MM.1S (cell line): ENCODE results near the gene IFITM1.
"Not testable (repeated sequence)": the region's sequence is repeated elsewhere in the genome, so short reads cannot be mapped to it uniquely, and the experiment has no call there.

ENCODE experiments used
- DNase-seq: peaks from one replicate; pipeline ENCODE4 v3.0.0-alpha.2; 2015
- H2AFZ ChIP-seq: fragments of 300-600 bp; sonication (generic); 2 replicates; pipeline ENCODE4 v1.6.0; 2016; ENCODE audit warnings: antibody characterized with exemption, low read length
- H3F3A ChIP-seq: fragments of 300-600 bp; sonication (generic); 2 replicates; pipeline ENCODE4 v1.6.1; 2016; ENCODE audit warnings: mild to moderate bottlenecking, antibody characterized with exemption, low read length, moderate library complexity, mixed read lengths; ENCODE audit not compliant: insufficient read depth
- H3K27ac ChIP-seq: fragments of 300-600 bp; sonication (generic); 2 replicates; pipeline ENCODE4 v1.5.1; 2016; ENCODE audit warnings: mild to moderate bottlenecking, low read length
- H3K27me3 ChIP-seq: fragments of 300-600 bp; sonication (generic); replicated peaks from 2 replicates; pipeline ENCODE4 v1.6.0; 2016; ENCODE audit warnings: low read length; ENCODE audit not compliant: insufficient read depth
- H3K36me3 ChIP-seq: fragments of 300-600 bp; sonication (generic); replicated peaks from 2 replicates; pipeline ENCODE4 v1.6.1; 2016; ENCODE audit warnings: mild to moderate bottlenecking, low read length, mixed read lengths; ENCODE audit not compliant: insufficient read depth
- H3K4me1 ChIP-seq: fragments of 300-600 bp; sonication (generic); 2 replicates; pipeline ENCODE4 v1.6.1; 2016; ENCODE audit warnings: low read length, mixed read lengths
- H3K4me2 ChIP-seq: fragments of 300-600 bp; sonication (generic); 2 replicates; pipeline ENCODE4 v1.6.0; 2016; ENCODE audit warnings: low read depth, low read length
- H3K4me3 ChIP-seq: fragments of 300-600 bp; sonication (generic); 2 replicates; pipeline ENCODE4 v1.5.1; 2016; ENCODE audit warnings: low read length, mixed read lengths
- H3K79me2 ChIP-seq: fragments of 300-600 bp; sonication (generic); 2 replicates; pipeline ENCODE4 v1.6.1; 2016; ENCODE audit warnings: mixed run types, low read length, mixed read lengths
- H3K9ac ChIP-seq: fragments of 300-600 bp; sonication (generic); 2 replicates; pipeline ENCODE4 v1.6.1; 2016; ENCODE audit warnings: low read length, mixed read lengths
- H3K9me2 ChIP-seq: fragments of 300-600 bp; sonication (generic); replicated peaks from 2 replicates; pipeline ENCODE4 v1.6.1; 2016; ENCODE audit warnings: mild to moderate bottlenecking, low read length, mixed read lengths; ENCODE audit not compliant: insufficient read depth
- H3K9me3 ChIP-seq: fragments of 300-600 bp; sonication (generic); replicated peaks from 2 replicates; pipeline ENCODE4 v1.6.1; 2016; ENCODE audit warnings: mild to moderate bottlenecking, low read length, mixed read lengths; ENCODE audit not compliant: insufficient read depth
- H4K20me1 ChIP-seq: fragments of 300-600 bp; sonication (generic); 2 replicates; pipeline ENCODE4 v1.6.1; 2016; ENCODE audit warnings: mild to moderate bottlenecking, low read length, moderate library complexity, mixed read lengths; ENCODE audit not compliant: insufficient read depth
- EZH2 ChIP-seq: fragments of 300-600 bp; sonication (generic); optimal IDR thresholded peaks from 2 replicates; pipeline ENCODE3; 2017; ENCODE audit warnings: low read depth, mild to moderate bottlenecking, antibody characterized with exemption, low read length, mixed read lengths
- EZH2phosphoT487 ChIP-seq: fragments of 300-600 bp; sonication (generic); IDR thresholded peaks from 2 replicates; pipeline ENCODE4 v1.6.1; 2018; ENCODE audit warnings: antibody characterized with exemption, low read length
- TF ChIP-seq, protein P1 (sequence below): fragments of 300-600 bp; sonication (generic); IDR thresholded peaks from 2 replicates; pipeline ENCODE4 v1.5.1; 2016; ENCODE audit warnings: antibody characterized with exemption, low read length, mixed read lengths

The IFITM1 gene

DNA sequence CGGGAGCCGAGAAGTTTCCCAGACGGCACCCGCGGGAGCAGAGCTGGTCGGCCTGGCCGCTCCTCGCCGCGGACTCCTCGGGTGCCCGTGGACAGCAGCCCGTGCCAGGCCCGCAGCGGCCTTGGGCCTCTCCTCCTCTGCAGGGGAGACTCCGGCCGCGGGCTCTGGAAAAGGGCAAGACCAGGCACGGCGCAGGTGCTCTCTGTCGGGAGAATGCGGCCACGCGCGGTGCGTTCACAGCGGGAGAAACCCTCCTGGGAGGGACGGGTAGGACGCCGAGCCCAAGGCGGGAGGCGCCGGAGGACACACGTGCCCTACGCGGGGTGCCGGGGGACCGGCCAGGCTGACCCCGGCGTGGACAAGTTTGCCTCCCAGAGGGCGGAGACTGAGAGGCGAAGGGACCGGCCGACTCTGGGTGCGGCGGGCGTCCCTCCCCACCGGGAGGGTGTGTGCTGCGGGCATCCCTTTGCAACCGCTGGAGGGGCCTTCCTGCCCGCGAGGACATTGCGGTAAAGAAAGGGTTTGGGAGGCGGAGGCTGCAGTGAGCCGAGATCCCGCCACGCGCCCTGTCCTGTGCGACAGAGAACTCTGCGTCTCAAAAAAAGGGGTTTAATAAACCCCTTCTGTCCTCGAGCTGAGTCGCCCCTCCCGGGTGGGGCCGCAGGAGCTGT is 2.3 kb downstream of the IFITM1 start:
- H3K27me3 ChIP-seq, result peaks cover 60% of the 10 kb centered on the region
- no peak overlapping the region for H3K4me2 ChIP-seq
- no peaks in the 10 kb centered on the region for H3F3A ChIP-seq
- DNase-seq, result no peak
- no peak overlapping the region for H3K27ac ChIP-seq
- H3K4me3 ChIP-seq, result no peak overlapping the region
- H3K79me2 ChIP-seq, result no peaks in the 10 kb centered on the region
- TF ChIP-seq, protein P1, sequence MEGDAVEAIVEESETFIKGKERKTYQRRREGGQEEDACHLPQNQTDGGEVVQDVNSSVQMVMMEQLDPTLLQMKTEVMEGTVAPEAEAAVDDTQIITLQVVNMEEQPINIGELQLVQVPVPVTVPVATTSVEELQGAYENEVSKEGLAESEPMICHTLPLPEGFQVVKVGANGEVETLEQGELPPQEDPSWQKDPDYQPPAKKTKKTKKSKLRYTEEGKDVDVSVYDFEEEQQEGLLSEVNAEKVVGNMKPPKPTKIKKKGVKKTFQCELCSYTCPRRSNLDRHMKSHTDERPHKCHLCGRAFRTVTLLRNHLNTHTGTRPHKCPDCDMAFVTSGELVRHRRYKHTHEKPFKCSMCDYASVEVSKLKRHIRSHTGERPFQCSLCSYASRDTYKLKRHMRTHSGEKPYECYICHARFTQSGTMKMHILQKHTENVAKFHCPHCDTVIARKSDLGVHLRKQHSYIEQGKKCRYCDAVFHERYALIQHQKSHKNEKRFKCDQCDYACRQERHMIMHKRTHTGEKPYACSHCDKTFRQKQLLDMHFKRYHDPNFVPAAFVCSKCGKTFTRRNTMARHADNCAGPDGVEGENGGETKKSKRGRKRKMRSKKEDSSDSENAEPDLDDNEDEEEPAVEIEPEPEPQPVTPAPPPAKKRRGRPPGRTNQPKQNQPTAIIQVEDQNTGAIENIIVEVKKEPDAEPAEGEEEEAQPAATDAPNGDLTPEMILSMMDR, result no peak
- TF ChIP-seq EZH2 (no peak), EZH2phosphoT487 (no peak)
- peaks cover 14% of the 10 kb centered on the region for H3K4me1 ChIP-seq
- no peaks in the 10 kb centered on the region for H4K20me1 ChIP-seq
- H3K9me3 ChIP-seq, result no peaks in the 10 kb centered on the region
- H3K36me3 ChIP-seq, result no peaks in the 10 kb centered on the region
- H3K9me2 ChIP-seq, result no peaks in the 10 kb centered on the region
- H2AFZ ChIP-seq, result no peak overlapping the region
- no peak overlapping the region for H3K9ac ChIP-seq

- H3K36me3 ChIP-seq, result no peaks in the 10 kb centered on the region
- no peak overlapping the region for H3K4me2 ChIP-seq
- no peaks in the 10 kb centered on the region for H3K79me2 ChIP-seq
- no peaks in the 10 kb centered on the region for H3F3A ChIP-seq
- H4K20me1 ChIP-seq, result no peaks in the 10 kb centered on the region
- no peaks in the 10 kb centered on the region for H3K9me2 ChIP-seq
- no peak overlapping the region for H3K4me3 ChIP-seq
- H3K9me3 ChIP-seq, result no peaks in the 10 kb centered on the region
- no peak overlapping the region for H3K27ac ChIP-seq
- H3K4me1 ChIP-seq, result peaks cover 14% of the 10 kb centered on the region
- H3K27me3 ChIP-seq, result peaks cover 57% of the 10 kb centered on the region
- TF ChIP-seq EZH2, result no peak
- H2AFZ ChIP-seq, result no peak overlapping the region
- no peak overlapping the region for H3K9ac ChIP-seq
- no peak for DNase-seq
These were observed 3.1 kb downstream of the IFITM1 start for GRCh38 chr11:316891-317301.

DNA sequence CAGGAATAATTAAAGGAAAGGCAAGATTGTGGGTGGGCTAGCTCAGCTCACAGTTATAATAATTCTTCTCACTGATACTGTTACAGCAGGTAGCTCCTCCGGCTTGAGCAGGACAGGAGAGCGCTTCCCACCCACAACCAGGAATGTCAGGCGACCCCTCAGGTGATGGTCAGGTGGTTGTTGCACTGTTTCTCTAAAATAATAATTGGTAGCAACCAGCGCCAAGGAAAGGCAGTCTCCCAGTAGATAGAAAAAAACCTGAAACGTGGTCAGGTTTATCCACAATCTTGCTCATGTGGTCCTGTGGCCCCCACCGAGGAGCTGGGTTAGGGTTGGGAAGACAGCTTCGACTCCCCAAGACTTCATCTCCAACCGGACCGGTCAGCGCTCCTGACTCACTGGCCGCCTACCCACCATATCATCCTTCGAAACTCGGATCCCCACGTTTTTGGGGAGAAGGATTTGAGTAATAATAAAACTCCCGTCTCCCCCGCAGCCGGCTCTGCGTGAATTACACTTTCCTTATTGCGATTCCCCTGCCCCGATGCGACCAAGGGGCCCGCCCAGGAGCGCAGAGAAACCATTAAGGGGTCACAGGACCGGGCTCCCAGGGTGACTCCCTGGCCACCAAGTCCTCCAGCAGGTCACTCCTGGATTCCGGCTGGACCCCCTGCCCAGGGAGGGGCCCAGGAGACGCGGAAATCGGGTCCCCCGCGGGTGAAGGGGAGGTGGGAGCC is 4.0 kb downstream of the IFITM1 start:
- not testable (repeated sequence) for H3K79me2 ChIP-seq, H4K20me1 ChIP-seq, H3K27ac ChIP-seq, H3K9ac ChIP-seq, DNase-seq, H2AFZ ChIP-seq, H3K4me2 ChIP-seq, H3K4me3 ChIP-seq, H3K36me3 ChIP-seq, H3K9me3 ChIP-seq, H3K9me2 ChIP-seq, H3F3A ChIP-seq
- Histone ChIP-seq H3K4me1 (peaks cover 14% of the 10 kb centered on the region), H3K27me3 (peaks cover 47% of the 10 kb centered on the region)

DNA sequence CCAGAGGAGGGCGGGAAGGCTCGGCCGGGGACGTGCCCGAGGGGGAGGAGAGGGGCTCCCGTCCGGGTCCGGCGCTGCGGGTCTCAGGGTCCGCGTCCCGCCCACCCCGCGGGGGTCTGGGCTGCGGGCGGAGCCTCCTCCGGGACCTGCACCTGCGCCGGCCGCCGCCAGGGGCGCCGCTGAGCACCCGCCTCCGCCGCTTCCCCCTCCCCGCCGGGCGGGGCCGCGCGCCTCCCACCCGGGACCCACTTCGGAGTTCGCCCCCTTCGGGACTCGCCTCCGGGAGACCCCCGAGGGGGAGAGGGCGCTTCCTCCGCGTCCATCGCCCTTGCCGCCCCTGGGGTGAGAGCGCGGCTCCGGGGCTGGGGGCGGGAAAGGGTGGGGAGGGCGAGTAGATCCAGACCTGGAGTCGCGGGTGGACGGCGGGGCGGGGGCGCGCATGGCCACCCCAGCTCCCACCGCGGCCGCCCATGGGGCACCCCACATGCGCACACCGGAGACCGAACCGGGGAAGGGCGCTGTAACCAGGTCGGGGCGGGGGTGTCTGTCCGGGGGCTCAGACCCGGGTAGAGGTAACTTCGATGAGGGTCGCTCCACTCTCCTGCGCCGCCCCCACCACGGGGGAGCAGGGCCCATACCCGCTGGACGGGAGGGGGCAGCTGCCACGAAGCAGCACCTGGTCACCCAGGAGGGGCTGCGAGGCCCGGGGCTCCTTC is 4.7 kb downstream of the IFITM1 start:
- not testable (repeated sequence) for H3K4me3 ChIP-seq, H3K27ac ChIP-seq

DNA sequence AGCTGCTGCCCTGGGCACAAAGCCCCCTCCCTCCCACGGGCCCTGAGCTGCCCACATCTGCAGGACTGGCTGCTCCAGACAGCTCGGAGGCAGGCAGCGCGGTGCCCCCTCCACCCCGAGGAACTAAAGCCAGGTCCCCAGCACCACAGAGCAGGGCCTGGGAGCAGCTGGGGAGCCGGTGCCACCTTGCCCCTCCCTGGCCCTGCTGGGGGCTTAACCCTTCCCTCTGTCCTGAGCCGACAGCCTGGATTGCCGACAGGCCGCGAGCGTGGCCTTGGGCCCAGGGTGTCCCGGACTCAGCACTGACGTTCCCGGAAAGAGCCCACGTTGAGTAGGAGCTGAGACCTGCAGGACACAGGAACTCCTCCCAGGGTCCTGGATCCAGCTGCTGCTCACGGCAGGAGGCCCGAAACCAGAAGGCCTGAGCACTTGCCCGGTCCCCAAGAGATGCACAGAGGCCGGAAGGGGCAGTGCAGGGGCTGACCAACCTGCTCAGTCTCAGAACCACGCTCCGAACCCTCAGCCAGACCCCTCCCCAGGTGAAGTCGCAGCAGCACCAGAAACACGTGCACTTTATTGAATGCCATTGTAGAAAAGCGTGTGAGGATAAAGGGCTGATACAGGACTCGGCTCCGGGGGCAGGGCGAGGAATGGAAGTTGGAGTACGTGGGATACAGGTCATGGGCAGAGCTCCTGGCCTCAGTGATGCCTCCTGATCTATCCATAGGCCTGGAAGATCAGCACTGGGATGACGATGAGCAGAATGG is 5.5 kb downstream of the IFITM1 start:
- H2AFZ ChIP-seq, H3K36me3 ChIP-seq, H3K9me3 ChIP-seq, H3K4me2 ChIP-seq, H4K20me1 ChIP-seq, H3K27ac ChIP-seq, H3K4me1 ChIP-seq, H3K9ac ChIP-seq, H3F3A ChIP-seq, H3K79me2 ChIP-seq, DNase-seq, H3K4me3 ChIP-seq, H3K9me2 ChIP-seq: not testable (repeated sequence)
- H3K27me3 ChIP-seq, result peaks cover 54% of the 10 kb centered on the region

More for the DNA sequence above, 4.7 kb downstream of the IFITM1 start:
- H3K79me2 ChIP-seq, H3K4me1 ChIP-seq, H3K36me3 ChIP-seq, DNase-seq, H3K9me3 ChIP-seq, H3K4me2 ChIP-seq, H4K20me1 ChIP-seq, H3F3A ChIP-seq, H3K9me2 ChIP-seq, H3K9ac ChIP-seq, H2AFZ ChIP-seq: not testable (repeated sequence)
- H3K27me3 ChIP-seq, result peaks cover 47% of the 10 kb centered on the region

DNA sequence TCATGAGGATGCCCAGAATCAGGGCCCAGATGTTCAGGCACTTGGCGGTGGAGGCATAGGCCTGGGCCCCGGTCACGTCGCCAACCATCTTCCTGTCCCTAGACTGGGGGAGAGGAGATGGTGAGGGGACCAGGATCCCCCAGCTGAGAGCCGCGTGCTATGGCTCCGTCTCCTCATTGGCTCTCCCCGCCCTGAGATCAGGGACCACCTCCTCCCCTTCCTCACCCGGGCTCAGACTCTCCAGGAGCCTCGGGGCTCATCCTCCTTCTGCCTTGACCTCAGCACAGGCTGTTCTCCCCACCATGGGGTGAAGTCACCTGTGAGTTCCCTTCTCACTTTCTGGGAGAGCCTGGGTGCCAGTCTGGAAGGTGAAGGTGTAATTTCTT is 6.0 kb downstream of the IFITM1 start:
- not testable (repeated sequence) for H3K4me3 ChIP-seq, H4K20me1 ChIP-seq, H3F3A ChIP-seq, DNase-seq, H3K9ac ChIP-seq, H3K36me3 ChIP-seq, H3K79me2 ChIP-seq, H3K9me2 ChIP-seq, H3K27ac ChIP-seq, H2AFZ ChIP-seq, H3K4me1 ChIP-seq, H3K4me2 ChIP-seq, H3K9me3 ChIP-seq
- H3K27me3 ChIP-seq, result peaks cover 59% of the 10 kb centered on the region
